GM19438 (cell line): ENCODE results near the gene PLXNC1.

Source experiments
- ATAC-seq: cut with Tn5 transposase; IDR thresholded peaks from one replicate; pipeline ENCODE4 v1.9.1; 2021; ENCODE audit warnings: low read depth; ENCODE audit not compliant: unreplicated experiment

PLXNC1 gene

DNA sequence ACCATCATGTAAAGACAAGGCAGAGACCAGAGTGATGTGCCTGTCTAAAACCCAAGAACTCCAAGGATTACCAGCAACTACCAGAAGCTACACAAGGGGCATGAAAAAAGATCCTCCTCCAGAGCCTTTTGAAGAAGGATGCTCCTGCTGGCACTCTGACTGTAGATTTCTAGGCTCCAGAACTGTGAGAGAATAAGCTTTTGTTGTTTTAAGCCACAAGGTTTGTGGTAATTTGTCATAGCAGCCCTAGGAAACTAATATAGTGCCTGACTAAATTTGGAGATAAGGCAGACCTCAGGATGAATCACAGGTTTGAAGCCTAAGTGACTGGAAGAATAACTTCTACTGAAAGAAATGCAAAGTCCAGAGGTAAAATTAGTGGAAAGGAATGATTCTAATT lies 178.3 kb downstream of the PLXNC1 start:
- ATAC-seq = no peak

- no peak for ATAC-seq
These were observed 179.4 kb downstream of the PLXNC1 start for GRCh38 chr12:94327809-94328208.

DNA sequence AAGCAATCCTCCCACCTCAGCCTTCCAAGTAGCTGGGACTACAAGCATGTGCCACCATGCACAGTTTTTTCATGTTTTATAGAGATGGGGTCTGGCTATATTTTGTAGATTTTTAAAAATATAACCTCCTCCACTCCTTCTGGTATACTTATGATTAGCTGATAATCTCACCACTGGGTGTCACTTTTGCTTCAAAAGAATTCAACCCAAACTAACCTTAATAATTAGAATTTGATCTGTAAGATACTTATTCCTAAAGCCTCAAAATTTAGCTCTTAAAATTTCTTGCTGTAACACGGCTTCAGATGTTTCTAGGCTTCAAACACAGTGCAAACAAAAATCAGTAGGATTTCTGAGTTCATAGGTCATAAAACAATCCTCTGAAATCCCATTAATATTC lies 181.0 kb downstream of the PLXNC1 start:
- ATAC-seq = no peak

GRCh38 chr12:94333396-94333795 lies 185.0 kb downstream of the PLXNC1 start:
- no peak for ATAC-seq

GRCh38 chr12:94336211-94336925 lies 188.0 kb downstream of the PLXNC1 start:
- ATAC-seq = no peak

DNA sequence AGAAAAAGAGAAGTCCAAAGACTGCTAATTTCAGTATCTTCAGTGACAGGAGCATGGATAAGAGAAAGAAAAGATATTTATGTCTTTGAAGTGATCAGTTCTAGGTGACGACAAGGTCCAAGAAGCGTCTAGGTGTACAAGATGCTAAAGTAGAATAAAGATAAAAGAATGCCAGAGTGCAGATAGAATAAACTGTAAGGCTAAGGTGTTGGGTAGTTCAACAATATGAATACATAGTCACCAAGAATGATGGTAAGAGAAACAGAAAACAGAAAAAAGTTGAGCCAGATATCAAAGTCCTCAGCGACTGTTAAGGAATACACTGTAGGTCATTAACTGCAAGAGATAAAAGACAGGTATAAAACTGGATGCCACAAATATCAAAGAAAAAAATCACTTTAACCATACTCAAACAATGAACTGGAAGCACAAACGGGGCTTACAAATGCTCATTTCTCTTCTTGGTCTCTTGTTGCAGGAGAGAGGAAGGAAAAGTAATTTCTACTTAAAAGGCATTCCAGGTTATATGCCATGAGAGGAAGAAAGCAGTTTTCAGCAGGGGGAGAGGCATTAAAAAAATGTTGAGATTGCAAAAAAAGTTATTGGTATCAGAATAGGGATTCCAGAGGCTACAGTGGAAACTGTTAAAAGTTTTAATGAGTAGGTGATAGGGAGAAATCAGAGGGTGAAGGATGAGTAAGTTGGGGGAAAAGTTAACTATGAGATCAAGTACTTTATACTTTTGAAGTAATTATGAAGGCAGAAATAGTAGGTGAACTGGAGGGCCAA lies 189.8 kb downstream of the PLXNC1 start:
- no peak for ATAC-seq

DNA sequence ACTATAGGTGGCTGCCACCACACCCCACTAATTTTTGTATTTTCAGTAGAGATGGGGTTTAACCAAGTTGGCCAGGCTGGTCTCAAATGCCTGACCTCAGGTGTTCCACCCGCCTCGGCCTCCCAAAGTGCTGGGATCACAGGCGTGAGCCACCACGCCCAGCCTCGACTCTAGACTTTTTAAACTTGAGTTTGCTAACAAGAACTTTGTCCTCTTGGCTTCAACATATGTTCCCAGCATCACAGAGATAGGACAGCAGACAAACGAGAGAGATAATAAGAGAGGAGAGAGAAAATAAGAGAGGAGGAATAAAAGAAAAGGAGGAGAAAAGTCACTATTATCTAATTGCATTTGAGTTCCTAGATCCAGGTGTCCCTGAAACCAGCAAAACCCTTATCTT lies 192.2 kb downstream of the PLXNC1 start:
- no peak for ATAC-seq

DNA sequence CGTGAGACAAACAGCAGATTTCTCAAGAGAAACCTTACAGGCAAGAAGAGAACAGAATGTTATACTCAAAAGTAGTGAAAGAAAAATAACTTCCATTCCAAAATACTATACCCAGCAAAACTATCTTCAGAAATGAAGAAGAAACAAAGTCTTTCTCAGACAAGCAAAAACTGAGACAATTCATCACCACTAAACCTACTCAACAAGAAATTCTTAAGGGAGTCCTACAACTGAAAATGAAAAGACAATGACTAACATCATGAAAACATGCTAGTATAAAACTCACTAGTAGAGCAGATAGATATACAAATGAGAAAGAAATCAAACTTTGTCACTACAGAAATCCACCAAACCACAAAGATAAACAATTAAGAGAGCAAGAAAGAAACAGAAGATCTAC lies 204.8 kb downstream of the PLXNC1 start:
- ATAC-seq = no peak
